Hypothalamus (tissue), 51 donors: ENCODE data around the gene PEX10.
A peak's percentile ranks its signal among the peaks of the same experiment; 100 is the strongest.

Source experiments
- DNase-seq, 51 donors: peaks; one replicate each; lab custom pipeline; 2025; lab: John Stamatoyannopoulos, UW

The PEX10 gene

GRCh38 chr1:2406451-2407041, 5.8 kb downstream of the PEX10 start:
- DNase-seq = no peak

GRCh38 chr1:2405588-2406295, 6.6 kb downstream of the PEX10 start:
- DNase-seq = no peak

GRCh38 chr1:2404890-2405511, 7.4 kb downstream of the PEX10 start:
- DNase-seq = no peak

GRCh38 chr1:2404142-2404889, 8.0 kb downstream of the PEX10 start:
- no peak for DNase-seq

GRCh38 chr1:2403273-2403672, 9.1 kb downstream of the PEX10 start:
- DNase-seq = no peak

- DNase-seq = no peak
Measured at GRCh38 chr1:2402420-2402819, 9.9 kb downstream of the PEX10 start.

GRCh38 chr1:2400950-2401649, 11.3 kb downstream of the PEX10 start:
- no peak for DNase-seq

GRCh38 chr1:2400576-2400909, 11.8 kb downstream of the PEX10 start:
- DNase-seq = no peak

- DNase-seq = no peak
Measured at GRCh38 chr1:2399890-2400575, 12.3 kb downstream of the PEX10 start.

GRCh38 chr1:2398871-2399270, 13.5 kb downstream of the PEX10 start:
- no peak for DNase-seq

GRCh38 chr1:2397007-2397679, 15.2 kb downstream of the PEX10 start:
- no peak for DNase-seq

GRCh38 chr1:2396476-2396875, 15.9 kb downstream of the PEX10 start:
- no peak for DNase-seq

GRCh38 chr1:2396059-2396458, 16.3 kb downstream of the PEX10 start:
- DNase-seq = no peak

- no peak for DNase-seq
Measured at GRCh38 chr1:2395245-2395644, 17.1 kb downstream of the PEX10 start.

- no peak for DNase-seq
Measured at GRCh38 chr1:2394761-2395160, 17.6 kb downstream of the PEX10 start.

GRCh38 chr1:2394220-2394619, 18.1 kb downstream of the PEX10 start:
- no peak for DNase-seq

- DNase-seq = no peak
Measured at GRCh38 chr1:2393471-2393877, 18.9 kb downstream of the PEX10 start.

GRCh38 chr1:2392686-2393085, 19.7 kb downstream of the PEX10 start:
- DNase-seq = no peak

- DNase-seq = peak in 1 of 51 donors; percentile 60
Measured at GRCh38 chr1:2391931-2392509, 20.3 kb downstream of the PEX10 start.
